A673 (cell line): Measurements from ENCODE around the gene AZIN2. TPM values are rescaled to one million over a fixed set of nuclear protein-coding genes. Genes with fewer than 3 reads are reported as not detected.

ENCODE experiments used
- BruUV-seq: library from RNA; stranded (reverse); fragments of 400-500 nt; replicated peaks from 2 replicates; lab custom pipeline; 2021; lab: Mats Ljungman, UMichigan
- CTCF ChIA-PET: fragments of 300-600 bp; sonication (Branson Sonifier 250); formaldehyde crosslinking; loops from one replicate; lab custom pipeline; 2022; ENCODE audit warnings: antibody characterized with exemption; lab: Charles Lee
- POLR2A ChIA-PET: fragments of 300-600 bp; sonication (Branson Sonifier 250); formaldehyde crosslinking; loops from one replicate; lab custom pipeline; 2022; ENCODE audit warnings: antibody characterized with exemption; ENCODE audit not compliant: low non-redundant PET; lab: Charles Lee
- DNase-seq: peaks from one replicate; pipeline ENCODE4 v3.0.0-alpha.2; 2015; ENCODE audit warnings: low spot score
- H3K27ac ChIP-seq: fragments of 200-600 bp; sonication (generic); 2 replicates; pipeline ENCODE4 v1.5.1; 2016; ENCODE audit warnings: mixed run types, low read depth, mild to moderate bottlenecking, mixed read lengths, antibody characterized with exemption, low read length; ENCODE audit not compliant: poor library complexity, severe bottlenecking
- H3K27me3 ChIP-seq: fragments of 200-600 bp; sonication (generic); replicated peaks from 2 replicates; pipeline ENCODE4 v1.6.1; 2017; ENCODE audit warnings: mixed run types, low read depth, mild to moderate bottlenecking, mixed read lengths, antibody characterized with exemption, low read length; ENCODE audit not compliant: insufficient read depth, poor library complexity
- H3K36me3 ChIP-seq: fragments of 200-600 bp; sonication (generic); 2 replicates; pipeline ENCODE4 v1.6.1; 2016; ENCODE audit warnings: mixed run types, mild to moderate bottlenecking, mixed read lengths, antibody characterized with exemption, low read length; ENCODE audit not compliant: insufficient read depth, poor library complexity, severe bottlenecking
- H3K4me1 ChIP-seq: fragments of 200-600 bp; sonication (generic); 2 replicates; pipeline ENCODE4 v1.6.1; 2017; ENCODE audit warnings: mixed run types, mild to moderate bottlenecking, mixed read lengths, antibody characterized with exemption, low read length; ENCODE audit not compliant: insufficient read depth, poor library complexity, severe bottlenecking
- H3K4me3 ChIP-seq: fragments of 200-600 bp; sonication (generic); 2 replicates; pipeline ENCODE4 v1.5.1; 2016; ENCODE audit warnings: low read depth, mixed run types, mild to moderate bottlenecking, mixed read lengths, low read length; ENCODE audit not compliant: poor library complexity, severe bottlenecking
- H3K9me3 ChIP-seq: fragments of 200-600 bp; sonication (generic); 2 replicates; pipeline ENCODE4 v1.6.1; 2016; ENCODE audit warnings: mixed run types, low read depth, mild to moderate bottlenecking, mixed read lengths, antibody characterized with exemption, low read length; ENCODE audit not compliant: poor library complexity, severe bottlenecking
- CTCF ChIP-seq: fragments of 300-800, 200-600 bp; sonication (generic); conservative IDR thresholded peaks from 2 replicates; pipeline ENCODE4 v1.5.1; 2017; ENCODE audit warnings: low read depth, mild to moderate bottlenecking, antibody characterized with exemption, low read length, moderate library complexity, mixed read lengths
- EZH2 ChIP-seq: fragments of 200-600 bp; sonication (generic); IDR thresholded peaks from 2 replicates; pipeline ENCODE4 v1.6.1; 2017; ENCODE audit warnings: borderline replicate concordance, low read depth, mild to moderate bottlenecking, mixed read lengths, antibody characterized with exemption, low read length; ENCODE audit not compliant: poor library complexity, severe bottlenecking
- intact Hi-C: fragments of 100-400 bp; cut with micrococcal nuclease; formaldehyde crosslinking; loops from one replicate; pipeline ENCODE4 v1.10.0; 2022; ENCODE audit not compliant: unreplicated experiment
- total RNA-seq: library from RNA; stranded (reverse); gene quantifications from 2 replicates; pipeline ENCODE4 v1.2.3, GENCODE V29; 2021

AZIN2 gene
- total RNA-seq, 1 experiment from 2014 or later, result 4.6 TPM

- no peak overlapping the region for H3K4me3 ChIP-seq
- POLR2A ChIA-PET, result no interaction called here
- no peak overlapping the region for H3K27ac ChIP-seq
- no peaks in the 10 kb centered on the region for H3K27me3 ChIP-seq
- no peak for TF ChIP-seq CTCF
- TF ChIP-seq EZH2, result no peak
- no peak for DNase-seq
- CTCF ChIA-PET, result interaction anchor here (0.5 to 0.7 kb wide), 3 partner anchors 155 to 525 kb away, joined by 3 to 4 read pairs (median 4); no protein-coding TSS in a partner anchor
- no peaks in the 10 kb centered on the region for H3K36me3 ChIP-seq
- H3K4me1 ChIP-seq, result no peaks in the 10 kb centered on the region
- intact Hi-C loops, result loop anchor here (5.0 to 10.0 kb wide), 3 partner anchors 156 to 686 kb away; no protein-coding TSS in a partner anchor
- H3K9me3 ChIP-seq, result no peaks in the 10 kb centered on the region
- BruUV-seq, result no TSS peak
Measured at GRCh38 chr1:33088119-33088906, 7.4 kb downstream of the AZIN2 start.

GRCh38 chr1:33089457-33089856 lies 8.5 kb downstream of the AZIN2 start:
- no peaks in the 10 kb centered on the region for H3K27me3 ChIP-seq
- H3K4me1 ChIP-seq, result no peaks in the 10 kb centered on the region
- H3K4me3 ChIP-seq, result no peak overlapping the region
- no peak for TF ChIP-seq CTCF
- no peak for TF ChIP-seq EZH2
- ChIA-PET POLR2A (no interaction called here), CTCF (no interaction called here)
- no peaks in the 10 kb centered on the region for H3K9me3 ChIP-seq
- no peak overlapping the region for H3K27ac ChIP-seq
- no TSS peak for BruUV-seq
- intact Hi-C loops, result loop anchor here (5.0 to 10.0 kb wide), 3 partner anchors 157 to 687 kb away; no protein-coding TSS in a partner anchor
- H3K36me3 ChIP-seq, result no peaks in the 10 kb centered on the region
- no peak for DNase-seq

GRCh38 chr1:33092438-33092837 lies 11.5 kb downstream of the AZIN2 start:
- no peaks in the 10 kb centered on the region for H3K9me3 ChIP-seq
- H3K27me3 ChIP-seq, result no peaks in the 10 kb centered on the region
- no peak overlapping the region for H3K27ac ChIP-seq
- DNase-seq, result no peak
- no peaks in the 10 kb centered on the region for H3K4me1 ChIP-seq
- intact Hi-C loops, result no loop called here
- BruUV-seq, result no TSS peak
- no peak overlapping the region for H3K4me3 ChIP-seq
- CTCF ChIA-PET, result interaction anchor here (0.7 kb wide), 1 partner anchor 264 kb away, joined by 3 read pairs; no protein-coding TSS in a partner anchor
- POLR2A ChIA-PET, result no interaction called here
- no peaks in the 10 kb centered on the region for H3K36me3 ChIP-seq
- TF ChIP-seq CTCF, result no peak
